ENCODE results near the gene GALNT9.

GRCh38 chr12:132151766-132152410 is 177.5 kb downstream of the GALNT9 start:
- TF ChIP-seq CTCF (IDR thresholded peaks at IDR 0.05) = no peak
- TF ChIP-seq POLR2A (IDR thresholded peaks at IDR 0.05) = no peak
- TF ChIP-seq EP300 (IDR thresholded peaks at IDR 0.05) = no peak

Data from ovary (tissue), 3 donors.